Neural cell (in vitro differentiated cells): ENCODE data around the gene GTF2F1. TPM values are rescaled to one million over a fixed set of nuclear protein-coding genes. Genes with fewer than 3 reads are reported as not detected.

Experiments used
- H2AFZ ChIP-seq: fragments of 200-600, 300-800 bp; sonication (generic), shearing (Covaris generic); 2 replicates; pipeline ENCODE4 v1.6.0; 2014; ENCODE audit warnings: low read depth, mild to moderate bottlenecking, antibody characterized with exemption, low read length, moderate library complexity
- H3F3A ChIP-seq: fragments of 200-600 bp; shearing (Covaris generic); 2 replicates; pipeline ENCODE4 v1.6.1; 2016; ENCODE audit warnings: mild to moderate bottlenecking, moderate library complexity, mixed read lengths, antibody characterized with exemption, low read length; ENCODE audit not compliant: insufficient read depth, poor library complexity, severe bottlenecking
- H3K27ac ChIP-seq: fragments of 200-600, 300-800 bp; sonication (generic), shearing (Covaris generic); 2 replicates; pipeline ENCODE4 v1.5.1; 2014; ENCODE audit warnings: mild to moderate bottlenecking, low read length, moderate library complexity
- H3K27me3 ChIP-seq: fragments of 300-800, 200-600 bp; sonication (generic), shearing (Covaris generic); 2 replicates; pipeline ENCODE4 v1.6.0; 2014; ENCODE audit warnings: mild to moderate bottlenecking, low read depth, low read length, moderate library complexity; ENCODE audit not compliant: insufficient read depth
- H3K36me3 ChIP-seq: fragments of 300-800, 200-600 bp; sonication (generic), shearing (Covaris generic); 2 replicates; pipeline ENCODE4 v1.5.1; 2014; ENCODE audit warnings: mild to moderate bottlenecking, antibody characterized with exemption, low read length, moderate library complexity; ENCODE audit not compliant: insufficient read depth
- H3K4me2 ChIP-seq: fragments of 300-800, 200-600 bp; sonication (generic), shearing (Covaris generic); 2 replicates; pipeline ENCODE4 v1.6.0; 2014; ENCODE audit warnings: mild to moderate bottlenecking, low read length
- H3K4me3 ChIP-seq: fragments of 300-800, 200-600 bp; sonication (generic), shearing (Covaris generic); 2 replicates; pipeline ENCODE4 v1.5.1; 2014; ENCODE audit warnings: mild to moderate bottlenecking, low read length, moderate library complexity
- H3K79me2 ChIP-seq: fragments of 200-600 bp; shearing (Covaris generic); replicated peaks from 2 replicates; pipeline ENCODE4 v1.6.0; 2014; ENCODE audit warnings: mild to moderate bottlenecking, low read length, moderate library complexity; ENCODE audit not compliant: insufficient read depth
- H3K9ac ChIP-seq: fragments of 300-800, 200-600 bp; sonication (generic), shearing (Covaris generic); 2 replicates; pipeline ENCODE4 v1.6.1; 2016; ENCODE audit warnings: mild to moderate bottlenecking, low read length, mixed read lengths
- H3K9me2 ChIP-seq: fragments of 200-600 bp; shearing (Covaris generic); 2 replicates; pipeline ENCODE4 v1.6.1; 2016; ENCODE audit warnings: mild to moderate bottlenecking, low read length, mixed read lengths; ENCODE audit not compliant: insufficient read depth
- H3K9me3 ChIP-seq: fragments of 200-600, 300-800 bp; sonication (generic), shearing (Covaris generic); 2 replicates; pipeline ENCODE4 v1.6.1; 2016; ENCODE audit warnings: mild to moderate bottlenecking, mixed run types, low read length, moderate library complexity, mixed read lengths
- H4K20me1 ChIP-seq: fragments of 200-600 bp; shearing (Covaris generic); 2 replicates; pipeline ENCODE4 v1.6.1; 2016; ENCODE audit warnings: mild to moderate bottlenecking, mixed run types; ENCODE audit not compliant: insufficient read depth
- EP300 ChIP-seq: fragments of 450-650 bp; conservative IDR thresholded peaks from 2 replicates; pipeline ENCODE4 v1.6.1; 2014; ENCODE audit warnings: antibody characterized with exemption, mild to moderate bottlenecking, moderate library complexity; ENCODE audit not compliant: poor library complexity, severe bottlenecking
- EZH2 ChIP-seq: fragments of 200-600, 300-800 bp; shearing (Covaris generic), sonication (generic); IDR thresholded peaks from 2 replicates; pipeline ENCODE4 v1.6.1; 2014; ENCODE audit warnings: antibody characterized with exemption, low read length, borderline replicate concordance, mild to moderate bottlenecking; ENCODE audit not compliant: insufficient read depth, poor library complexity, severe bottlenecking
- MXI1 ChIP-seq: fragments of 450-650 bp; conservative IDR thresholded peaks from 2 replicates; pipeline ENCODE4 v1.6.1; 2014; ENCODE audit warnings: antibody characterized with exemption, mild to moderate bottlenecking; ENCODE audit not compliant: poor library complexity, severe bottlenecking
- POLR2AphosphoS5 ChIP-seq: IDR thresholded peaks from 2 replicates; pipeline ENCODE4 v1.6.1; 2012
- RAD21 ChIP-seq: fragments of 450-650 bp; conservative IDR thresholded peaks from 2 replicates; pipeline ENCODE4 v1.6.1; 2014; ENCODE audit warnings: antibody characterized with exemption, mild to moderate bottlenecking, moderate library complexity
- SMC3 ChIP-seq: fragments of 450-650 bp; conservative IDR thresholded peaks from 2 replicates; pipeline ENCODE4 v1.6.1; 2014; ENCODE audit warnings: antibody characterized with exemption, mild to moderate bottlenecking, moderate library complexity; ENCODE audit not compliant: poor library complexity
- TAF1 ChIP-seq: IDR thresholded peaks from 2 replicates; pipeline ENCODE4 v1.6.1; 2012; ENCODE audit warnings: low read depth
- polyA plus RNA-seq: library from polyadenylated mRNA; depleted of rRNA; stranded (reverse); fragments of >200 nt; gene quantifications from 2 replicates; pipeline ENCODE4 v1.2.3, GENCODE V29; 2014
- TF ChIP-seq, protein P1 (sequence below): fragments of 450-650 bp; IDR thresholded peaks from 2 replicates; pipeline ENCODE4 v1.5.1; 2014; ENCODE audit warnings: antibody characterized with exemption, mild to moderate bottlenecking, moderate library complexity; ENCODE audit not compliant: poor library complexity, severe bottlenecking
- TF ChIP-seq, protein P2 (sequence below): IDR thresholded peaks from 2 replicates; pipeline ENCODE4 v1.6.1; 2012; ENCODE audit warnings: borderline replicate concordance

GTF2F1 gene
- polyA plus RNA-seq, 1 donor from 2014 or later = 53.9 TPM

DNA sequence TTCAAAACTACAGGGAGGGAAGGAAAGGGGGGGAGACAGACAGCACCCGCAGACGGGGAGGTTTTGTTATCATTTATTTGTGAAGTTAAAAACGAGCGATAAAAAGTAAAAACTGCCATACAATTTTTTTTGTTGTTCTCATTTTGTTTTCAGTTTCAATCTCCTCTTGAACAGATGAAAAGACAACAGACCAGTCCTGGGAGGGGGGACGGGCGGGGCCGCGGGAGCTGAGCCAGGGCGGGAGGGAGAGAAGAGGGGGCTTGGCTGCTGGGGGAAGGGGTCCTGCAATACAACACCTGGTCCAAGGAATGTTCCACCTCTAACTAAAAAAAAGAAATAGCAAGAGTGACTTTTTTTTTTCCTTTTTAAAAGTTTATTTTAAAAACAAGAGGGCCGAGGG lies 20.3 kb upstream of the GTF2F1 start:
- no peaks in the 10 kb centered on the region for H3K36me3 ChIP-seq
- no peak overlapping the region for H3K4me2 ChIP-seq
- no peak for TF ChIP-seq MXI1
- TF ChIP-seq EZH2 = no peak
- no peak for TF ChIP-seq TAF1
- TF ChIP-seq, protein P1, sequence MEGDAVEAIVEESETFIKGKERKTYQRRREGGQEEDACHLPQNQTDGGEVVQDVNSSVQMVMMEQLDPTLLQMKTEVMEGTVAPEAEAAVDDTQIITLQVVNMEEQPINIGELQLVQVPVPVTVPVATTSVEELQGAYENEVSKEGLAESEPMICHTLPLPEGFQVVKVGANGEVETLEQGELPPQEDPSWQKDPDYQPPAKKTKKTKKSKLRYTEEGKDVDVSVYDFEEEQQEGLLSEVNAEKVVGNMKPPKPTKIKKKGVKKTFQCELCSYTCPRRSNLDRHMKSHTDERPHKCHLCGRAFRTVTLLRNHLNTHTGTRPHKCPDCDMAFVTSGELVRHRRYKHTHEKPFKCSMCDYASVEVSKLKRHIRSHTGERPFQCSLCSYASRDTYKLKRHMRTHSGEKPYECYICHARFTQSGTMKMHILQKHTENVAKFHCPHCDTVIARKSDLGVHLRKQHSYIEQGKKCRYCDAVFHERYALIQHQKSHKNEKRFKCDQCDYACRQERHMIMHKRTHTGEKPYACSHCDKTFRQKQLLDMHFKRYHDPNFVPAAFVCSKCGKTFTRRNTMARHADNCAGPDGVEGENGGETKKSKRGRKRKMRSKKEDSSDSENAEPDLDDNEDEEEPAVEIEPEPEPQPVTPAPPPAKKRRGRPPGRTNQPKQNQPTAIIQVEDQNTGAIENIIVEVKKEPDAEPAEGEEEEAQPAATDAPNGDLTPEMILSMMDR = no peak
- TF ChIP-seq POLR2AphosphoS5 = no peak
- TF ChIP-seq, protein P2, sequence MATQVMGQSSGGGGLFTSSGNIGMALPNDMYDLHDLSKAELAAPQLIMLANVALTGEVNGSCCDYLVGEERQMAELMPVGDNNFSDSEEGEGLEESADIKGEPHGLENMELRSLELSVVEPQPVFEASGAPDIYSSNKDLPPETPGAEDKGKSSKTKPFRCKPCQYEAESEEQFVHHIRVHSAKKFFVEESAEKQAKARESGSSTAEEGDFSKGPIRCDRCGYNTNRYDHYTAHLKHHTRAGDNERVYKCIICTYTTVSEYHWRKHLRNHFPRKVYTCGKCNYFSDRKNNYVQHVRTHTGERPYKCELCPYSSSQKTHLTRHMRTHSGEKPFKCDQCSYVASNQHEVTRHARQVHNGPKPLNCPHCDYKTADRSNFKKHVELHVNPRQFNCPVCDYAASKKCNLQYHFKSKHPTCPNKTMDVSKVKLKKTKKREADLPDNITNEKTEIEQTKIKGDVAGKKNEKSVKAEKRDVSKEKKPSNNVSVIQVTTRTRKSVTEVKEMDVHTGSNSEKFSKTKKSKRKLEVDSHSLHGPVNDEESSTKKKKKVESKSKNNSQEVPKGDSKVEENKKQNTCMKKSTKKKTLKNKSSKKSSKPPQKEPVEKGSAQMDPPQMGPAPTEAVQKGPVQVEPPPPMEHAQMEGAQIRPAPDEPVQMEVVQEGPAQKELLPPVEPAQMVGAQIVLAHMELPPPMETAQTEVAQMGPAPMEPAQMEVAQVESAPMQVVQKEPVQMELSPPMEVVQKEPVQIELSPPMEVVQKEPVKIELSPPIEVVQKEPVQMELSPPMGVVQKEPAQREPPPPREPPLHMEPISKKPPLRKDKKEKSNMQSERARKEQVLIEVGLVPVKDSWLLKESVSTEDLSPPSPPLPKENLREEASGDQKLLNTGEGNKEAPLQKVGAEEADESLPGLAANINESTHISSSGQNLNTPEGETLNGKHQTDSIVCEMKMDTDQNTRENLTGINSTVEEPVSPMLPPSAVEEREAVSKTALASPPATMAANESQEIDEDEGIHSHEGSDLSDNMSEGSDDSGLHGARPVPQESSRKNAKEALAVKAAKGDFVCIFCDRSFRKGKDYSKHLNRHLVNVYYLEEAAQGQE = no peak
- no peak for TF ChIP-seq EP300
- TF ChIP-seq SMC3 = no peak
- no peak for TF ChIP-seq RAD21
- H3K9me2 ChIP-seq = no peaks in the 10 kb centered on the region
- H2AFZ ChIP-seq = no peak overlapping the region
- no peaks in the 10 kb centered on the region for H3K9me3 ChIP-seq
- no peak overlapping the region for H3K4me3 ChIP-seq
- H4K20me1 ChIP-seq = no peaks in the 10 kb centered on the region
- H3K79me2 ChIP-seq = no peaks in the 10 kb centered on the region
- H3K27me3 ChIP-seq = no peaks in the 10 kb centered on the region
- no peak overlapping the region for H3K27ac ChIP-seq
- no peaks in the 10 kb centered on the region for H3F3A ChIP-seq
- H3K9ac ChIP-seq = no peak overlapping the region

DNA sequence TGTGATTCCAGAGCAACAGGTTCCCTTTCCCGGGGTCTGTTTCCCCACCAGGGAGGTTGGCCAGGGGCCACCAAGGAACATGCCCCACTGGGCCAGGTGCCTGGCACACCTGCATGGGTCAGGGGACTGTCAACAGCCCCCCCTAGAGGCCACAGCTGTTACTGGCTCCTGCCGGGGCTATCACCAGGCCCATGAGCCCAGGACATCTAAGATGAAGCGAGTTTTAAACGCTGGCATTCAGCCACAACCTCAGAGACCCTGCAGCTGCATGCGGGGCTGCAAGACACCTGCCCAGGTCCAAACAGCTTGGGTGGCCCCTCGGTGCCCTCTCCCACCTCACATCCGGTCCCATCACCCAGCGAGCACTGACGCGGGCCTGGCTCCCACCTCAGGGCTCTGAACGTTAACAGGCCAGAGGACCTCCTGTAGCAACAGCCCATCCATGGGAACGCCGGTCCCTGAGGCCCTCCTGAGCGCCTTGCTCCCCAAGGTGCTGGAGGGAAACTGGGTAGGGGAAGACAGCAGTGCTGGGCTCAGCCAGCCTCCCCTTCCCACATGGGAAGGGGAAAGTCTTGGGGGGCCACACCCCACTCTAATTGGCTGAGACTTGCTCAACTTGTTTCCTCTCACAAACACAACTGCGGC lies 19.6 kb upstream of the GTF2F1 start:
- TF ChIP-seq, protein P1 = peak; percentile 37
- TF ChIP-seq EP300 (no peak), EZH2 (no peak)
- no peak overlapping the region for H2AFZ ChIP-seq
- H4K20me1 ChIP-seq = no peaks in the 10 kb centered on the region
- H3K27ac ChIP-seq = no peak overlapping the region
- no peak overlapping the region for H3K9ac ChIP-seq
- H3K36me3 ChIP-seq = no peaks in the 10 kb centered on the region
- no peaks in the 10 kb centered on the region for H3K9me2 ChIP-seq
- no peaks in the 10 kb centered on the region for H3K79me2 ChIP-seq
- H3F3A ChIP-seq = no peaks in the 10 kb centered on the region
- no peak overlapping the region for H3K4me3 ChIP-seq
- H3K27me3 ChIP-seq = no peaks in the 10 kb centered on the region
- H3K4me2 ChIP-seq = no peak overlapping the region
- H3K9me3 ChIP-seq = no peaks in the 10 kb centered on the region
